Neuron (in vitro differentiated cells): ENCODE measurements around the gene SLC25A52.
"Not testable (repeated sequence)": the region's sequence is repeated elsewhere in the genome, so short reads cannot be mapped to it uniquely, and the experiment has no call there.

Source experiments
- H2AFZ ChIP-seq: one replicate; pipeline ENCODE4 v1.6.1; 2013; ENCODE audit warnings: low read depth, mild to moderate bottlenecking, inconsistent platforms, low read length, moderate library complexity
- H3K27me3 ChIP-seq: one replicate; pipeline ENCODE4 v1.6.1; 2013; ENCODE audit warnings: low read length; ENCODE audit not compliant: insufficient read depth
- H3K36me3 ChIP-seq: one replicate; pipeline ENCODE4 v1.6.1; 2013; ENCODE audit warnings: low read length; ENCODE audit not compliant: insufficient read depth
- H3K4me1 ChIP-seq: one replicate; pipeline ENCODE4 v1.6.1; 2013; ENCODE audit warnings: low read length; ENCODE audit not compliant: insufficient read depth
- H3K4me3 ChIP-seq: 2 replicates; pipeline ENCODE4 v1.5.1; 2013; ENCODE audit warnings: mild to moderate bottlenecking, low read length, moderate library complexity
- H3K9me3 ChIP-seq: one replicate; pipeline ENCODE4 v1.6.1; 2013; ENCODE audit warnings: low read length

The SLC25A52 gene

DNA sequence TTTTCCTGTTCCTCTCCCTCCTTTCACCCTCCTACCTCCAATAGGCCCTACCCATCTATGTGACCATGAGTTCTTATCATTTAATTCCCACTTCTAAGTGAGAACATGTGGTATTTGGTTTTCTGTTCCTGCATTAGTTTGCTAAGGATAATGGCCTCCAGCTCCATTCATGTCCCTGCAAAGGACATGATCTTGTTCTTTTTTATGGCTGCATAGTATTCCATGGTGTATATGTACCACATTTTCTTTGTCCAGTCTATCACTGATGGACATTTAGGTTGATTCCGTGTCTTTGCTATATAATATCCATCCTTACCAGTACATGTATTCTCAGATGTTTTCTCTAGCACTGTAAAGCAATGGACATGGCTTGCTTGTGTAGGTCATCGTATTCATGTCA, 31.5 kb downstream of the SLC25A52 start:
- not testable (repeated sequence) for H3K4me3 ChIP-seq

DNA sequence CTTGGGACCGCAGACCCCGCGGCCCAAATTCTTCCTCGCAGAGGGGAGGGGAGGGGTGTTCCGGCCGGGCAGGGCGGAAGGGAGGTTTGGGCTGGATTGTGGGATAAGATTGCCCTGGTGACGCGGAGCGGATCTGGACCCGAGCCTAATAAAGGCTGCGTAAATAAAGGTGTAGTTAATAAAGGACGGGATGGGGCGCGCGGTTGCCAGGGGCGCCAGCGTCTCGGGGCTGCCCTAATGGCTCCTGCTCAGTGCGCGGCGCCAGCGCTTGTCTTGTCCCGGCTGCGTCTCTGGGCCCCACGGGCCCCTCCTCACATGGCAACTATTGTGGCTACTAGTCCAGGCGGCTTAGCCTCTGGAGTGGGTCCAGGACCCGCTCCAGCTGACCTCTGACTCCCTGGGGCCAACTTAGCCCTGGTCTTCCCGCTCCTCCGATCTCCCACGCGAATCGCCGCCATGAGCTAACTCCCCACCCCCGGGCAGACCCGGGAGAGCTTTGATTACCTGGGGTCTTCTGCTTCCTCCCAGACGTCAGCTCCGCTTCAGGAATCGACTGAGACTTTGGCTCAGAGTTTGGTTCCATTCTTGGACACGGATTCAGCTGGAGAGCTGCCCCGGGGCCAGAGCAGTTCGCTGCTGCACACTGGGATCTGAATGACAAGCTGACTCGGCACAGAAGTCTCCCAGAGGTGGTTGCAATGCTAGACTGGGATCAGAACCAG, 36.5 kb downstream of the SLC25A52 start:
- H3K36me3 ChIP-seq: no peaks in the 10 kb centered on the region
- no peaks in the 10 kb centered on the region for H3K9me3 ChIP-seq
- no peak overlapping the region for H2AFZ ChIP-seq
- H3K4me3 ChIP-seq: no peak overlapping the region
- H3K4me1 ChIP-seq: no peaks in the 10 kb centered on the region
- no peaks in the 10 kb centered on the region for H3K27me3 ChIP-seq

More for the DNA sequence above, 31.5 kb downstream of the SLC25A52 start:
- not testable (repeated sequence) for H3K9me3 ChIP-seq, H2AFZ ChIP-seq, H3K36me3 ChIP-seq, H3K27me3 ChIP-seq, H3K4me1 ChIP-seq

DNA sequence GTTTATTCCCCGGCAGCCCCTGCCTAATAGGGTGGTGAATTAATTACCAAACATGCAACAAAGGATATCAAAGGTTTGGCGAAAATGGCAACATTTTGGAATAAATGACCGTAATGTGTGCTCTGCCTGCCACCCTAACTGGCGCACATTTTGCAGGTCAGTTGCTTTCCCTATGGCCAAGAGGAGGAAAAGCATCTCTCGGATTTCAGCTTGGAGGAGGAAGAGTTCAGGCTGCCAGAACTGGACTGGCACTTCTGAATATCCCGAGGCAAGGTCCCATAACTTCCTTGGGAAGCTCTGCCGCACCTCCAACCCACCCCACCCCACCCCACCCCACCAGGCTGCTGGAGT, 37.1 kb downstream of the SLC25A52 start:
- Histone ChIP-seq H2AFZ (no peak overlapping the region), H3K4me1 (no peaks in the 10 kb centered on the region), H3K4me3 (no peak overlapping the region), H3K36me3 (no peaks in the 10 kb centered on the region), H3K27me3 (no peaks in the 10 kb centered on the region), H3K9me3 (peaks cover 2% of the 10 kb centered on the region)

DNA sequence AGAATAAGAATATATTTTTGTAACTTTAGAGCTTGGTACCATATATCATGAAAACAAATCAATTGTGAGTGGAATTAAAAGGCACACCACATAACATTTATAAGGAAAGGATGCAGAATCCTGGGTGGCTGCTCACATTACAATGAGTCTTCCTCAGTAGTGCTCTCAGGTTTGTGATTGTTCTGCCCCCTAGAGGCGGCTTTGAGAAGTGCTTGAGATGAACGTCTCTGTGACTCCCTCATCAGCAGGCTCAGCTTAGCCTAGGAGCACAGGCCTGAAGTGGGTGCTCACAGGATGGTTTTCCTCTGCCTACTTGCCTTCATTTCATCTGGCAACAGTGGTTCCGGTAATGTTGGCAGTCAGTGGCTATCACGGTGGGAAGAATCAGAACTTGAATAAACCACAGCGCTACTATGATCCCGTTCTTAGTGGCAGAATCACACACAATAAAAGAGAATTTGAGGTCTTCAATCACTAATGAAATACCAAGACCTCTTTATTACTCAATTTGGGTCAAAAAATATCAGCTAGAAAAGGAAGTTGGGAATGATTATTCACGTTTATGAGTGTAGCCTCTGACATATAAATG, 38.2 kb downstream of the SLC25A52 start:
- no peaks in the 10 kb centered on the region for H3K36me3 ChIP-seq
- no peaks in the 10 kb centered on the region for H3K4me1 ChIP-seq
- no peak overlapping the region for H3K4me3 ChIP-seq
- no peak overlapping the region for H2AFZ ChIP-seq
- peaks cover 2% of the 10 kb centered on the region for H3K9me3 ChIP-seq
- no peaks in the 10 kb centered on the region for H3K27me3 ChIP-seq

DNA sequence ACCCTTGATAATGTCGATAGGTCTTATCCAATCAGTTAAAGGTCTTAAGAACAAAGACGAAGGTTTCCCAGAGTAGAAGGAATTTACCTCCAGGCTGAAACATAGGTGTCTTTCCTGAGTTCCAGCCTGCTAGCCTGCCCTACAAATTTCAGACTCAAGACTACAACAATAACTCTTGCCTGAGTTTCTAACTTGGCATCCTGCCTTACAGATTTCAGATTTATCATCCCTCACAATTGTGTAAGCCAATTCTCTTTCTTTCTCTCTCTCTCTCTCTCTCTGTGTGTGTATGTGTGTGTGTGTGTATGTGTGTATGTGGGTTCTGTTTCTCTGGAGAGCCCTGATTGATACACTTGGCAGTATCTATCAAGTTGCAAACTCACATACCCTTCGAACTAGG, 39.1 kb downstream of the SLC25A52 start:
- H3K9me3 ChIP-seq: peaks cover 2% of the 10 kb centered on the region
- no peaks in the 10 kb centered on the region for H3K36me3 ChIP-seq
- H3K27me3 ChIP-seq: no peaks in the 10 kb centered on the region
- no peaks in the 10 kb centered on the region for H3K4me1 ChIP-seq
- no peak overlapping the region for H3K4me3 ChIP-seq
- H2AFZ ChIP-seq: no peak overlapping the region

DNA sequence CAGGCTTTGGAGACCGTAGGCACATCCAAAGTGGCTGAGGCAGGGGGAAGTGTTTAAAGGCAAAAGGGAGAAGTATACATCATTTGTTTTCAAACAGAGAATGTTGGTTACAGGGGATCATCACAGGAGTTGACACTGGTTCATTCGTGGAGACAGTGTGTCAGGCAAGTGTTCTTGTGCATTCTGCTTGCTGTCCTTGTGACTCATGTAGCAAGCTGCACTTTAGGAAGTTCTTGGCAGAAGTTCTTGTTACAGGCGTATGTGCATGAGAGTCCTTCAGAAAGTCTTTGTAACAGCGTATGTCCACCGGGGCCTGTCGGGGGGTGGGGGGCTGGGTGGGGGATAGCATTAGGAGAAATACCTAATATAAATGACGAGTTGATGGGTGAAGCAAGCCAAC, 39.8 kb downstream of the SLC25A52 start:
- Histone ChIP-seq H3K4me3 (no peak overlapping the region), H3K27me3 (no peaks in the 10 kb centered on the region), H3K9me3 (peaks cover 2% of the 10 kb centered on the region), H3K36me3 (no peaks in the 10 kb centered on the region), H2AFZ (no peak overlapping the region), H3K4me1 (no peaks in the 10 kb centered on the region)

DNA sequence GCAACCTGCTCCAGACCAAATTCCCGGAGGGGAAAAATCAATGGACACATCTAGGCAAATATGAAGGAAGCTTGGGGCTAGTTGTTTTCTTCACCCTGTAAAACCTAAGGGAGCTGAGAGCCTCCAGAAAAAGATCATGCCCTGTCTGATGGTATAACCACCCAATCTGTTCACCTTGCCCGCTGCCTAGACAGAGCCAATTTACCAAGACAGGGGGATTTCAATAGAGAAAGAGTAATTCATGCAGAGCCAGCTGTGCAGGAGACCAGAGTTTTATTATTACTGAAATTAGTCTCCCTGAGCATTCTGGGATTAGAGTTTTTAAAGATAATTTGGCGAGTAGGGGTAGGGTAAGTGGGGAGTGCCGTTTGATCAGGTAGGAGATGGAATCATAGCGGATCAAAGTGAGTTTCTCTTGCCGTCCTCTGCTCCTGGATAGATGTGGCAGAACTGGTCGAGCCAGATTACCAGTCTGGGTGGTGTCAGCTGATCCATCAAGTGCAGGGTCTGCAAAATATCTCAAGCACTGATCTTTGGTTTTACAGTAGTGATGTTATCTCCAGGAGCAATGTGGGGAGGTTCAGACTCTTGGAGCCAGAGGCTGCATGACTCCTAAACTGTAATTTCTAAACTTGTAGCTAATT, 41.2 kb downstream of the SLC25A52 start:
- Histone ChIP-seq H3K27me3 (no peaks in the 10 kb centered on the region), H2AFZ (no peak overlapping the region), H3K4me1 (no peaks in the 10 kb centered on the region), H3K36me3 (no peaks in the 10 kb centered on the region), H3K9me3 (peaks cover 2% of the 10 kb centered on the region), H3K4me3 (no peak overlapping the region)

DNA sequence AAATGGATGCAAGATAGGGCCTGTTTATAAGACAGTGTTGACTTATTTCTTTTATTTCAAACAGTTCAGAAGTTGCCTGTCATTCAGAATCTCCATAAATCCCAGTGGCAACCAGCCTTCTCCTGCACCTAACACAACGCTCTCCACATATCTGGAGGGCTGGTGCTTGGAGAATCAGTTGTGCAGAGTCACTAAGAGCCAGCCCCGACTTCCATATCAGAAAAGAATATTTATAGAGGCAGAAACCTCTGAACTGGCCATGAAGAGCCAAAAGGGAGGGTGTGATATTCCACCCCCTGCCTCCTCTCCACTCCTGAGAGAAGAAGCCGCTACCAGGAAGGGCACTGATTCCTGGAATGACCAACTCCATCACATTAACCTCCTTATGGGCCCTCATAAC, 42.3 kb downstream of the SLC25A52 start:
- H3K27me3 ChIP-seq: no peaks in the 10 kb centered on the region
- H3K4me1 ChIP-seq: no peaks in the 10 kb centered on the region
- H3K4me3 ChIP-seq: no peak overlapping the region
- peaks cover 2% of the 10 kb centered on the region for H3K9me3 ChIP-seq
- H2AFZ ChIP-seq: no peak overlapping the region
- no peaks in the 10 kb centered on the region for H3K36me3 ChIP-seq

DNA sequence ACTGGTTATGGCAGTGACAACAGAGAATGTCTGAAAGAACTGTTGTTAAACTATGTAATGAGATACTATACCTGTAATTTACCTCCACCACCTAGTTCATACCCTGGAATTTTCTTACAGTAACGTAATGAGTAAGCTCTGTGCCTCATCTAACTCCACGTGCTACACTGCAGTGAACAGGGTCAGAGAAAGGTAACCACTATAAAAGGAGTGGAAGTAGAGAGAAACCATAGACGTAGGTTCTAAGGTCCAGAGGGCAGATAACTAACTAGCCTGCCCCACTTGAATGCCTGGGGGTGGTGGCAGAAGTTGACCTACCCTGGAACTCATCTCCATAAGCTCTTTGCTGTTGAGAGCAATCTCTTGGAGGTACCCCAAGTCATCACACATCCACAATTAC, 44.3 kb downstream of the SLC25A52 start:
- no peaks in the 10 kb centered on the region for H3K27me3 ChIP-seq
- no peaks in the 10 kb centered on the region for H3K4me1 ChIP-seq
- no peak overlapping the region for H3K4me3 ChIP-seq
- peaks cover 2% of the 10 kb centered on the region for H3K9me3 ChIP-seq
- no peaks in the 10 kb centered on the region for H3K36me3 ChIP-seq
- no peak overlapping the region for H2AFZ ChIP-seq

DNA sequence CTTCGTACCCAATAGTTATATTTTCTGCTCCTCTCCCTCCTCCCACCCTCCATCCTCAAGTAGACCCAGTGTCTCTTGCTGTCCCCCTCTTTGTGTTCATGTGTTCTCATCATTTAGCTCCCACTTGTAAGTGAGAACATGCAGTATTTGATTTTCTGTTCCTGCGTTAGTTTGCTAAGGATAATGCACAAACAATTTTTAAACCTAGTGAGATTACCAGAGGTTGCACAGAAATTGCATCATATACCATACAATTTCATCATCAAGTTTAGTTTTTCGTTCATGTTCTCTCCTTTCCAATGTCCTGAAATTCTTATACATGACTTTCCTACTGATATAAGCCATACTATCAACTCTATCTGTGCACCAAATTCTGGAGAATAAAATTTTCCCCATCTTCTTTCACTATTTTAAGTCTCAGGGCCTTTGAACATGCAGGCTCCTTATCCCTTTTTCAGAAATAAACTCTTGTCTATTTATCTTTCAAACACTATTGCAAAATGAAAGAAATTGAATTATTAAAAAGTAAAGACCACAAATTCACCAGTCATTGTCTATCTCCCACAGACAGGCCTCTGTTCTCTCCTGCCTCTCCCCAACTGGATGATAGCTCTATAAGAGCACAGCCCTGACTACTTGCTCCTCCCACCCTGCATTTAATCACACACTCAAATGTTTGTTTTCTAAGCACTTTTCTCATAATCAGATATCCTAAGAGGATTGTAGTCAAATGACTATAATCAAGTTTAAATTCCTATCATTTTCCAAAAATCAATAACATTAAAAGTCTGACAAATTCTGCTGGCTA, 49.1 kb downstream of the SLC25A52 start:
- Histone ChIP-seq H3K4me3 (no peak overlapping the region), H3K27me3 (no peaks in the 10 kb centered on the region), H3K4me1 (no peaks in the 10 kb centered on the region), H3K9me3 (no peaks in the 10 kb centered on the region), H2AFZ (no peak overlapping the region), H3K36me3 (no peaks in the 10 kb centered on the region)

DNA sequence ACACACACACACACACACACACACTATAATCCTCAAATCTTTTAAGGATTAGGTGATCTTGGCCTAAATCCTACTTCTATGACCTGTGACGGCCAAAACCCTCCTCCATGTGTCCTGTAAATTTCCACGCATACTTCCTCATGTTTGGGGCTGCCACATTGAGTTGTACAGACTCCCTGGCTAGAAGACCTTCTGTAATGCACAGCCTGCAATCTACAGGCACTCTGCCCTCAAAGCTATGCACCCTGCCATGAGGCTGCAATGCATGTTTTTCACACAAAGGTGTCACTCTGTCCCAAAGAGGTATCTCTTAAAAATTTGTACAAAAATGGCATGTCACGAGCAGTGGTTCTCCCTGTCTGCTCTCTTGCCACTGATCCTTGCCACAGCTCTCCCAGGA, 49.9 kb downstream of the SLC25A52 start:
- H3K36me3 ChIP-seq: no peaks in the 10 kb centered on the region
- H3K9me3 ChIP-seq: no peaks in the 10 kb centered on the region
- no peaks in the 10 kb centered on the region for H3K4me1 ChIP-seq
- no peak overlapping the region for H2AFZ ChIP-seq
- H3K27me3 ChIP-seq: no peaks in the 10 kb centered on the region
- H3K4me3 ChIP-seq: no peak overlapping the region
